ENCODE results near the gene AVL9.
"Not testable (repeated sequence)": the region's sequence is repeated elsewhere in the genome, so short reads cannot be mapped to it uniquely, and the experiment has no call there.

Gene AVL9

GRCh38 chr7:32587411-32587948 is 92.2 kb downstream of the AVL9 start:
- DNase-seq (ENCODE audit: low spot score), result no peak

GRCh38 chr7:32588657-32589056 is 93.4 kb downstream of the AVL9 start:
- DNase-seq (ENCODE audit: low spot score), result no peak

DNA sequence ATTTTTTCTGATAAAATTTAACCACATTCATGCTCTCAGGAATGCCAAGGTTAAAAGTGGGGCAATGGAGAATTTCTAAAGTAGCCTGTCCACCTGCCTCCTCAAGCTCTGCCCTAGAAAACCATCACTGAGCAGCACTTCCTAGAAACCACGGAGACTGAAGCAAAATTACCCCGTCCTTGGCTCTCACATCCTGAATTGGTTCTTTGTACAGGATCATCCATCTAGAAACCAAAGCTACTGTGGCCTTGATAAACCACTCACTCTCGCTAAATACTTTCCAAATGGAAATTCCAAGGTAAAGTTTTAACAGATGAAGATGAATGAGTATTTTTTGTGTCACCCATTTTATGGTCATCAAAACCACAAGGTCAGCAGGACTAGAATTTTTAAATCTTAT is 96.6 kb downstream of the AVL9 start:
- no peak for DNase-seq (ENCODE audit: low spot score)

GRCh38 chr7:32592701-32593100 is 97.4 kb downstream of the AVL9 start:
- no peak for DNase-seq (ENCODE audit: low spot score)

- no peak for DNase-seq (ENCODE audit: low spot score)
Observed at GRCh38 chr7:32594965-32595490, 99.7 kb downstream of the AVL9 start.

DNA sequence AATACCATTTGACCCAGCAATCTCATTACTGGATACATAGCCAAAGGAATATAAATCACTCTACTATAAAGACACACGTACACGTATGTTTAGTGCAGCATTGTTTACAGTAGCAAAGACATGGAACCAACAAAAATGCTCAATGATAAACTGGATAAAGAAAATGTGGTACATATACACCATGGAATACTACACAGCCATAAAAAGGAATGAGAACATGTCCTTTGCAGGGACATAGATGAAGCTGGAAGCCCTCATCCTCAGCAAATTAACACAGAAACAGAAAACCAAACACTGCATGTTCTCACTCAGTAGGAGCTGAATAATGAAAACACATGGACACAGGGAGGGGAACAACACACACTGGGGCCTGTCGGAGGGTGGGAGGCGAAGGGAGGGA is 105.9 kb downstream of the AVL9 start:
- not testable (repeated sequence) for DNase-seq (ENCODE audit: low spot score)

GRCh38 chr7:32602470-32602869 is 107.2 kb downstream of the AVL9 start:
- no peak for DNase-seq (ENCODE audit: low spot score)

GRCh38 chr7:32603492-32603891 is 108.2 kb downstream of the AVL9 start:
- not testable (repeated sequence) for DNase-seq (ENCODE audit: low spot score)

DNA sequence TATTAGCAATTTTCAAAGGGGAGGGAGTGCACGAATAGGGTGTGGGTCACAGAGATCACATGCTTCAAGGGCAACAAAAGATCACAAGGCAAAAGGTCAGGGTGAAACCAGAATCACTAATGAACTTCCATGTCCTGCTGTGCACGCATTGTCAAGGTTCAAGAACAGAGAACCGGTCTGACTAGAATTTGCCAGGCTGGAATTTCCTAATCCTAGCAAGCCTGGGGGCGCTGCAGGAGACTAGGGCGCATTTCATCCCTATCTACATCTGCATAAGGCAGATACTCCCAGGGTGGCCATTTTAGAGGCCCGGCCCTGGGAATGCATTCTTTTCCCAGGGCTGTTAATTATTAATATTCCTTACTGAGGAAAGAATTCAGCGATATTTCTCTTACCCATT is 108.8 kb downstream of the AVL9 start:
- not testable (repeated sequence) for DNase-seq (ENCODE audit: low spot score)

GRCh38 chr7:32605032-32605431 is 109.7 kb downstream of the AVL9 start:
- DNase-seq (ENCODE audit: low spot score), result no peak

DNA sequence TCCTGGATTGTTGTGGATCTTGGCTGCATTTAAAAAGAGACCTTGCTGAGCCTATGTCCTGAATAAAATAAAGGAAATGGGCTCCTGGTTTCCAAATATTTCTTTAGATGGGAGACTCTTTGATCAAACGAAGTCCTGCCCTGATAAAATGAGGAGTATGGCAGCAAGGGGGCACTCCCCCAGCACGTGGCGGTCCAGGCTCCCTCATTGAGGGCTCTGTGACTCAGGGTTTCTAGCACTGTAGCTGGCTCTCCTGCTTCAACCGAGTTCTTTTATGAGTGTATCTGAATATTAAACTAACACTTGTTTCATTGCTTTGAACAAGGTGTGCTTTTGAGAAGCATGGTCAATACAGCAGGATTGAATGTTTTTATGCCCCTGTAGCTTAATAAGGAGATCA is 114.2 kb downstream of the AVL9 start:
- no peak for DNase-seq (ENCODE audit: low spot score)

- peak; percentile 34 for DNase-seq (ENCODE audit: low spot score)
Observed at GRCh38 chr7:32611201-32612099, 116.2 kb downstream of the AVL9 start.

GRCh38 chr7:32616625-32617024 is 121.3 kb downstream of the AVL9 start:
- DNase-seq (ENCODE audit: low spot score), result no peak

GRCh38 chr7:32618470-32618869 is 123.2 kb downstream of the AVL9 start:
- no peak for DNase-seq (ENCODE audit: low spot score)

GRCh38 chr7:32618987-32619386 is 123.7 kb downstream of the AVL9 start:
- DNase-seq (ENCODE audit: low spot score), result no peak

DNA sequence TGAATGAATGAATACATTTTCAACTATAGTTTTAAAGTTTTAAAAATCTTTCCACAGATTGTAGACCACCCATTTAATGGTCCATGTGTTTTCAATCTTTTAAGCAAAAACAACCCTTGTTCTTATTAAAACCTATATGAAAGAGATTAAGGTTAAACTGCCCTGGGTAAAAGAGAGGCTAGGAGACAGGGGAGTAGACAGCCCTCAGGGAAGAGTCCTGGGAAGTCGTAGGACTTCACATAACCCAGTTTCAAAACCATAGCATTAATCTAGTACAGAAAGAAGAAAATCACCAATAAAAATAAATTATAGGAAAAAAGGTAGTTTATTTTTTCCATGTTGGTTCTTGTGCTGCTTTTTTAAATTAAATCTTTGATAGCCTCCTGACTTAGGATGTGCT is 124.1 kb downstream of the AVL9 start:
- DNase-seq (ENCODE audit: low spot score), result not testable (repeated sequence)

DNA sequence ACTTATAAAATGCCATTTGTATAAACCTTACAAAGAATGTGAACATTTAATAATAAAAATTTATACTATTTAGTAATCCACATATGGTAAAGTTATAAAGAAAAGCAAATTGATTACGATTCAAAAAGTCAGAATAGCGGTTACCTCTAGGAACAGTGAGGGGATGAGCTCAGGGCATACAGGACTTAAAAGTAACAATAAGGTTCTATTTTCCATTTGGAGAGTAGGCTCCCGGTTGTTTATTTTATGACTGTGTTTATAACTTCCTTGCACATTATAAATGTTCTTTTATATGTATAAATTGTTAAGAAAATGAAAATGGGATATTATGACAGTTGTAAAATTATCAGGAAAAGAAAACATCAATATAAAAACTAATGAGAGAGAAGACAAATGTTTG is 135.7 kb downstream of the AVL9 start:
- DNase-seq (ENCODE audit: low spot score), result no peak

DNA sequence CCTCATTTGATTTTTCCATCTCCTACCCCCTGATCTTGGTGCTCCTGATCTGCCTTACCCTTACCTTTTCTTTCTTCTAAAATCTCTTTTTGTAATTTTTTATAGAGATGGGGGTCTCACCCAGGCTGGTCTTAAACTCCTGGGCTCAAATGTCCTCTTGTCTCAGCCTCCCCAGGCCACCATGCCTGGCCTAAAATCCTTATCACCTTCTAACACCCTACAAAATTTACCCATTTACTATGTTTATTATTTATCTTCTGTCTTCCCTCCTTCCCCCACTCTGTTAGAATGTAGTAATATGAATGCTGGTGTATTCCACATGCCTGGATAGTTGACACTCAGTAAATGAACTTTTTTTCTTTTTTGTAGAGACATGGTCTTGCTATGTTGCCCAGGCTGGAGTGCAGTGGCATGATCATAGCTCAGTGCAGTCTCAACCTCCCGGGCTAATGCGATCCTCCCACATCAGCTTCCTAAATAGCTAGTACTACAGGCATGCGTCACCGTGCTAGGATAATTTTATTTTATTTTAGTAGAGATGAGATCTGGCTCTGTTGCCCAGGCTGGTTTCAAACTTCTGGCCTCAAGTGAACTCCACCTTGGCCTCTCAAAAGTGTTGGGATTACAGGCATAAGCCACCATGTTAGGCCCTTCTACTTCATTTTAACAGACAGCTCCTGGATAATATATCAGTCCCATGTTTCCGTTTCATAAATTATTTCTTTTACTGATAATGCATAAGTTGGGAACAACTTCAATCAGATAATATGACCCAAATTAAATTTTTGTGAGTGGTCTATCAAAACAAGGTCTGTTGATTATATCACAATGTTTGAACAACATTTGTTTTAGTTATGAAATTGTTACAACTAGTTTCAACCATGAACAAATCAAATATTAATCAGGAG is 136.6 kb downstream of the AVL9 start:
- not testable (repeated sequence) for DNase-seq (ENCODE audit: low spot score)

DNA sequence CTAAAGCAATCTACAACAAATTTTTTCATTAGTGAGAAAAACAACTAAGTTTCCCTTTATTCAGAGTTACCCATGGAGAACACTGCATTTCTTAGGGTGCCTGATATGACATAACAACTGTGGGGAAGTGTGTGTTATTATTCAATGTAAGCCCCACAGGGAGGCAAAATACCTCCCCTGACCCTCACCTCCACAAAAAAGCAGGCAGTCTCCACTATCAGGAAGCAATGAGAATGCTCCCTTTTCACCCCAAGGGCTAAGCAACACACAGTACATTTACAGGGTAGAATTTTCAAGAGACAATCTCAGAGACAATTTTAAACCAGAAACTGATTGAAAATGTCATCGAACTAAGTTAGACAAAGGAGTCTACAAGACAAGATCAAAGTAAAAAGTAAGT is 138.2 kb downstream of the AVL9 start:
- DNase-seq (ENCODE audit: low spot score), result not testable (repeated sequence)

DNA sequence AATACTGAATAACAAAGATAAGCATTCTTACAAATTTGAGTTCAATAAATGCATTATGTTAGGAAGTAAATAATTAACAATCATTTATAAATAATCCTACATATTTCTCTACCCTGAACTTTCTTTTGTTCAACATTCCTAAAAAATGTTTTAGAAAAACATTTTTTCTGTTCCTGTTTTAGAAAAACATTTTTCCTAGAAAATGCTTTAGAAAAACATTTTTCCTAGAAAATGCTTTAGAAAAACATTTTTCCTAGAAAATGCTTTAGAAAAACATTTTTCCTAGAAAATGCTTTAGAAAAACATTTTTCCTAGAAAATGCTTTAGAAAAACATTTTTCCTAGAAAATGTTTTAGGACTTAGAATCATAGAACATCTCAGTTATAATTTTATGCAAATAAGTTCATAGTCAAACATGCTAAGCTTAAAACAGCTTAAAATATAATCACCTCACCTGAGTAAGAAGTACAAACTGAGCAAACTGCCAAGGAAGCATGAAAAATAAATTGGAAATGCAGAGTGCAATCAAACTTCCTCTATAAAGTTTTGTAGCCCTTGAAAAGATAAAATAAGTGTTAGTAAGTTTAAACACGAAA is 139.6 kb downstream of the AVL9 start:
- not testable (repeated sequence) for DNase-seq (ENCODE audit: low spot score)

DNA sequence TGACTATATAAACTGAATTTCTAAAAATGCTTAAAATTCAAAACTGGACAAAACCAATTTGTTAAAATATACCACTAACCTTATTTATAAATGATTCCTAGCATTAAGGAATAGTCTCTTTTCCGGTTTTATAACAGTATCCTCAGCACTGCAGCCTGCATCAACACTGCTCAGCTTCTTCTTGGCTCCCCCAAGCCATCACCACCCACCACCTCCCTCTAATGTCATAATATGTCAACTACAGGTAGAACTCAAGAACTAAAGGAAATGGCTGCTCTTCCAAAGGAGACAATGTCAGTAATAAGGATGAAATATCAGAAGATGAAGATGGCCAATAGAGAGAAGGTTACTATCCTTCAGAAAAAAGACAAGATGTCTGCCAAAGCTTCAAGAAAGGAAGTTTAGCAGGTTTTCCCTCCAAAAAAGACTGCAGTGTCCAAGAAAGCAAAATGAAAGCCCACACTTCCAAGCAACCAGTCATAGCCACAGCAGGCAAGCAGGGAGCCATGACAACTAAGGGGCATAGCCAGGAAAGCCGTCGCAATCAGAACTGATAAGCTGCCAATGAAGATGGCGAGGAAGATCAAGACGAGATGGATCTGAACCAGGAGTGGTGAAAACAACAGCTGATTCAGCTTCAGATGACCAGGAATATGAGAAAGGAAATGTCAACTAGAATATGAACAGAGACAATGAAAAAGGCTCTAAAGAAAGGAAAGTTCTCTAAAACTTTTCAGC is 141.6 kb downstream of the AVL9 start:
- DNase-seq (ENCODE audit: low spot score), result not testable (repeated sequence)
